HG03469 (cell line): Measurements from ENCODE around the gene ABCA8.

ENCODE experiments used
- ATAC-seq: cut with Tn5 transposase; IDR thresholded peaks from one replicate; pipeline ENCODE4 v1.9.1; 2021; ENCODE audit warnings: mild to moderate bottlenecking, moderate library complexity, moderate number of reproducible peaks; ENCODE audit not compliant: unreplicated experiment

ABCA8 gene

DNA sequence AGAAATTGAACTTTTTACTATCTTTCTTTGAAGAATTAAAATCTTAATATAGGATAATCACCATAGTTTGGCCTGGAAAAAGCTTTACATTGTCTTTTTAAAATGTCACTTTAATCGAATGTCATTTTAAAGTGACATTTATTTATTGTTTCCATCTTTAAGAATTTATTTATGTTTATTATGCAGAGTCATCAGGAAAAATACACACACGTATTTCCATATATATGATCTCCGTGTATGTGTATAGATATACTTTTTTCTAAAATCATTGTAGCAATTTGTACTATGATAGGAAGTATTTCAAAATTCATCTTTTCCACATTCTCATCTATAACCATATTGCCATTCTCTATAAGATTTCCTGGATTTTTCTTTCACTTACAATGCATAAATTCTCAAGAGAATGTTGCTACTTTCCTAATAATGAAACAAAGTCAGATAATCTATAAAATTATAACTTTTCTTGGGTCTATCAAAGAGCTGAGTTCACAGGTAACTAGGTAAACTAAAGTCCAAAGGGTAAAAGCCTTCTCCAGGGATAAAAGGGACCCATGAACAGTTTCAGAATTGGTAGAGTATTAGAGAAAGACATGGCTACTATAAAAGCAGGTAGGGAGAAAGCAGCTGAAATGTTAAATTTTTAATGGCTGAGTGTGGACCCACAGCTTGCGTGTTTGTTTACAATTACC lies 11.9 kb downstream of the ABCA8 start:
- no peak for ATAC-seq

DNA sequence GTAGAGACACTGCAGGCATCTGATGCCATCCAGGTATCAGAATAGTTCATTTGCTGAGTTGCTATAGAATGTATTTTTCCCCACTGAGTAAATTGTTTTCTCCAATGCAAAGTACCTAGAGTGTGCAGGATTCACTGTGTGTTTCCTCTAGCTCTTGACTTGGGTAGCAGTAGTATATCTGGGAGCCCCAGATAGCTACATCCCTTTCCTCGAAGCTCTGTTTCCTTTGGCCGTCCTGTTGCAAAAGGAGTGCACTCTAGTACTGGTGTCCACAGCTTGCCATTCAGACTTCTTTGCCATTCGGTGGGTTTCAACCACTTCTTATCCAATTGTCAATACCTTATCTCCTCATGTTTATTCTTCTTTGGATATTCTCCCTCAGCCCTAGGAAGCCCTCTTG lies 12.8 kb downstream of the ABCA8 start:
- ATAC-seq = no peak

DNA sequence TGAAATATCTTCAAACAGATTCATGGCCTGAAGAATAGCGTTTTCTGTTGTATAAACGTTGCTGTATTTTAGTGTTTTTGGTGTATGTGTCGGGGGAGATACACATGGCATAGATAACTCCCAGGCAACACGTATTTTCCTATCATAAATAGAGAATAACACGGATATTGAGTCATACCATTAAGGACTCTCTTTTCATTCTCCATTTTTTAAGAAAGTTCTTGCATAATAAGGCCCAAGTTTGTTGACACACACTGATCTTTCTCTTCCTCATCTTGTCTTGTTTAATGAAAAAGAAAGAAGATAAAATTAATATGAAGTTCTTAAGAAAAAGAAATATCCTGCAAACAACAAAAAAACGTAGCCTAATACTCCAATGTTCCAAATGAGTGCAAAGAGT lies 13.4 kb downstream of the ABCA8 start:
- no peak for ATAC-seq

DNA sequence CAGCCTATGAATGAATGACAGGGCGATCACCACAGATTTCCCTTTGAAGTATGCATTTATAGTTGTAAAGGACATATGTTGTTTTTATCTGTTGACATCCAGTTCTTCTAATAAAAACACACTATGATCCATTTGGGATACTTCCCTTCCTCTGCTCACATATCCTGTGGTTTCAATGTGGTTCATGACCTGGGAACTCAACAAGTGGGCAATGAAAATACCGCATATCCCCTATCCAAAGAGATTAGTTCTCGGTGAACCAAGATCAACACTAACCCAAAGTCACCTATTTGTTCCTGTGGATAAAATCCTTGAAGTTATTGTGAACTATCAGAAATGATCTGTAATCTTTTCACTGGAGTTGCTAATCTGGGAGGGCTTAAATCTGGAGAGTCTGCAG lies 16.0 kb downstream of the ABCA8 start:
- no peak for ATAC-seq

DNA sequence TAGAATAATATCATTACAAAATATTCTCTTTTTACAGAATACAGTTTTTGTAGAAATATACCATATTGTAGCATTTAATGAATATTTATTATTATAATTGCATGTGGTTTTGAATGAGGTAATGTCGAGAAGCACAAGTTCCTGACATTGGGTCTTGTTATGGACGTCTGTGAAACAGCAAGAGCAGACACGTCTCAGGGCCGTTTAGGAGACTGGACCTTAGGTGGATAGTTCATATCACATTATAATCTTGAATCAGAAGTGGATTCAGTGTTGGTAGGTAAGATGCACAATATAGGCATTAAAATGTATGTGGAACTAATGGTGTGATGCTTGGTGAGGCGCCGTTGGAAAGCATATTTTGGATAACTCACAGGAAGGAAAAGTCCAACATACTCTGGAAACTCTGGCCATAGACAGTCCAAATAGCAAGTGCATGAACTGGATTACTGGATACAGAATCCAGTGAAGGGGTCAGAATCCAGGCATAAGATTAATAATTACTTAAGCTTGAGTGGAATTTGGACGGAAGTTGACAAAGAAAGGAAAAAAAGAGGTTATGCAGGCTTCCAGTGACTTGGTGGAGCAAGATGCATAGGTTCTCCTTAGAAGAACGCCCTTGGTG lies 17.2 kb downstream of the ABCA8 start:
- ATAC-seq = no peak

DNA sequence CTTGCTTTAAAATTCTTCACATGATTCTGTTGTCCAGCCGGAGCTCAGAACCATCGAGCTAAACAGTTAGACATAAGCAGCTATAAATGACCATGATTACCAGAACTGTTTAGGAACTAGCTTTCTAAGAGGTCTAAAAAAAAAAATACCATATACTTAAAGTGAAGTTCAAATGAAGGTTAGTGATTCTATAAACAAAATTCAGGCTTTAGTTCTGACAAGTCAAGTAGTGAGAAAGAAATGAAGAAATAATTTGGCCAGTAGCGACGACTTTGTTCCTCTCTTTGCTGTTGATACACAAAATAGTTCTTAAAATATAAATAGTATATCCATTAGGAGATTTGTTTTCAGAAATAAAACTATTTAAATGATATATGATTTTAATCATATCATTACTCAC lies 27.7 kb downstream of the ABCA8 start:
- ATAC-seq = no peak

DNA sequence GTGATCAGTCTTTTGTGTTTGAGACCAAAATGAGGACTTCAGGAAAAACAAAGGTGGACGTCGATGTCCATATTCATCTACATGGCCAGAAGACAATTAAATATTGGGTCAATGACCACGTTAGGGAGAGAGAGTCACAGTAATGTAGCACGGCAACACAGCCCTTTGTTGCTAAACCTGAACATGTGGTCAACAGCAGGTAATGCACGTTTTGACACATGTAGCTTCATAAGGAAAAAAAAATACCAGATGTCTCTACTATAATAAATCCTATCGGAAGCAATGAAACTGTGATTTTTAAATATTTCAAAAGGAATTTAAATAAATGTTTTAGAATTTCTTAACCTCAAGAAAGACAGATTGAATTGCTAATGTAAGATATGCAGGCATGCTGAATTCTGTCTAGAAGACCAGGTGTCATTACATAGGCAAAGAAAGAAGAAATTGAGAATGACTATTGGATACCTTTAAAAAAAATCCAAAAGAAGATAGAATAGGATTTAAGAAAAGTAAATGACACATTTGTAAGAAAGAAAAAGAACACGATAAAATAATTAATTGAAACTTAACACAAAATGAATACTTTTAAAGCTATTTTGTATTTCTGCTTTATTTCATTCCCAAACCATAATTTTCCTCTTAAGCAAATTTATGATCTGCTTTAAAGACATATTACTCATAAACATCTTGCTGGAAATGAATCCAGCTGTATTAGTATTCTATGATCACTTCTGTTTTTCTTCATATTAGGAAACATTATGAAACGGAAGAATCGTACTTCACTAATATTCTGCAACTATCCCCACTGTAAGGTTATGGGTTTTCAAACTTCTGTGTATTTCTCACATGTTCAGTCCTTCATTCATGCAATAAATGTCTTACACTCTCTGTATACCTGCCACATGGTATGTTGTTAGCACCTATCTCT lies 30.1 kb downstream of the ABCA8 start:
- no peak for ATAC-seq

DNA sequence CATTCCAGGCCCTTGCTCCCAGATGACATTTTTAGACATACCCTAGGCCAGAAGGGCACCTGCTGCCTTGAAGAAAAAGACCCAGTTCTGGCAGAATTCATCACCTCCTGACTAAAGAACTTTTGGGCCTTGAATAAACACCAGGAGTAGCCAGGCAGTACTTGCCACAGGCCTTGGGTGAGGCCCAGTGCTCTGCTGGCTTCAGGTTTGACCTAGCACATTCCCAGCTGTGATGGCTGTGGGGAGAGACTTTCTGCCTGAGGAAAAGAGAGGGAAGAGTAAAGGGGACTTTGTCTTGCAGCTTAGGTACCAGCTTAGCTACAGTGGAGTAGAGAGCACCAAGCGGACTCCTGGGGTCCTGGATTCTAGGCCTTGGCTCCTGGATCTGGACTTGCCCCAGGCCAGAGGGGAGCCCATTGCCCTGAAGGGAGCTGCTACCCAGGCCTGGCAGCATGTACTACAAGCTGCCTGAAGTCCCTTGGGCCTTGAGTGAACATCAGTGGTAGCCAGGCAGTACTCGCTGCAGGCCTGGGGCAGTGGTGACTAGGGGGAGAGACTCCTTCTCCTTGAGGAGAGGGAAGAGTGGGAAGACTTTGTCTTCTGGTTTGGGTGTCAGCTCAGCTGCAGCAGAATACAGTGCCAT lies 44.3 kb downstream of the ABCA8 start:
- no peak for ATAC-seq

DNA sequence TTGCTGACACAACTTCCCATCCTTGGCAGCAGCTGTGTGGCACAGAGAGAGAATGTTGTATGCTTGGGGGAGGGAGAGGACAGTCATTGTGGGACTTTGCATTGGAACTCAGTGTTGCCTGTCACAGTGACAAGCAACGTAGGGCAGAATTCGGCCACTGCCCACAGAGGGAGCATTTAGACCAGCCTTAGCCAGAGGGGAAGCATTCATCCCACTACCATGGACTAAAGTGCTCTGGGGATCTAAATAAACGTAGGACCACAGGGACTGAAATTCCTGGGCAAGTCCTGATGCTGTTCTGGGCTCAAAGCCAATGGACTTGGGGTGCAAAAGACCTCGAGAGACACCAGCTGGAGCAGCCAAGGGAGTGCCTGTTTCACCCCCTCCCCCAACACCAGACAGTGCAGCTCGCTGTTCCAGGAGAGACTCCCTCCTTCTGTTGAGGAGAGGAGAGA lies 44.9 kb downstream of the ABCA8 start:
- no peak for ATAC-seq

DNA sequence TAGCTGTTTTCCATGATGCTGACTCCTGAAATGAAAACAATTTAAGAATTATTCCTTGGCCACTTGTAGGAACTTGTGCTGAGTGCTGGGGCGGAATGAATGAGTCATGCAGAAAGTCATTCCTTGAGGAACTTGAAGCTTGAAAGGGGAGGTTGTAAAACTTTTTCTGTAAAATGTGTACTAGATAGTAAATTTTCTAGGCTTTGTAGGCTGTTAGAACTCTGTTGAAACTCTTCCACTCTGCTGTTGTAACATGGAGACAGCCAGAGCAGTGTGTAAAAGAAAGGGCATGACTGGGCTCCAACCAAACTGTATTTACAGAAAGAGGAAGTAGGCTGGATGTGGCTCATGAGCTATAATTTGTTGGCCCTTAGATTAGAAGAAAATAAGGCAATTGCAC lies 46.1 kb downstream of the ABCA8 start:
- peak; percentile 42 for ATAC-seq

DNA sequence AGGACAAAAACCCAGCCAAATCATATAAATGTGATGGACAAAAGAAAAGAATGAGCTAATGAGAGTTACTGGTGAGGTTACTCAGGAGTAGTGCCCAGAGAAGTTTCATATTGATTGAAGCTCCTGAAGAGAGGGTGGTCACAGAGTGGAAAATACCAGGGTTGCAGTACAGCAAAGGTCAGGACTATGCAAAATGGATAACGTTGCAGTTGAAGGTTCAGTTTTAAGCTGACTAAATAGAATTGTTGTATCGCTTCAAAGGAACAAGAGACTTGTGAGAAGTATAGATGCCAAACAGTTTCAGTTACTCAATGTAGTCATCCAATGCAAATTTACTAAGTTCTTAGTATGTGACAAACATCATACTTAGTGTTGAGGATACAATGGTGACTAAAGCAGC lies 47.1 kb downstream of the ABCA8 start:
- peak; percentile 39 for ATAC-seq

DNA sequence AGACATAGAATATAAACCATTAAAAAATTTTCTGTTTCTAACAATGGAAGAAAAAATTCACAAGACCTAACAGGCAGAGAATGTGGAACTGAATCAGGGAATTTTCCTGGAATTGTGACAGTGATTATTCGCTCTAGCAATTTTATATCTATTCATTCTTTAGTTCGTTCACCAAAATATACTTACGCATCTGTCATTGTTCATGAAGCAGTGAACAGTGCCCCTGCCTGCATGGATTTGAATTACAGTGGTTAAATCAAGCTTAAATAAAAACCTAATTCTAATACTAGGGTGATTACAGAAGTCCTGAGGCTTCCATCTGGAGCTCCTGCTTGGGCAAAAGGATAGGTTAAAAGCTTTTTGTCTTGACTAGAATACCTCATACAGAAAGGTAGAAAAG lies 48.6 kb downstream of the ABCA8 start:
- ATAC-seq = no peak

DNA sequence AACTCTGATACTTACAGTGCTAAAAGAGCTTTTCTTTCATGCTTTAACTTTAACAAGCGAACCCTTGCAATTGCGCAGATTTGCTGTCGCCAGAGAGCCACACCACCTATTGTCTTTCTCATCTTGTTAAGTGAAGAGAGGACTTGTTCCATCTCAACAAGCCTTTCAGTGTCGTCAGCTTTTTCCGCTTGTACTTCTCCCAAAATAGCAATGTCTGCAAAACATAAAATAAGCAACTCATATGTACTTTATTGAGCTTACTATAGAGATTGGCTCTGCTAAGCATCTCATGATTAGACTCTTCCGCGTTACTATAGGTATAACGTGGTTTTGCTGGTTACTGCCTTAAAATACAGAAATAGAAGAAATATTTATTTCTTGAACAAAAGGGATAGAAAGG lies 51.9 kb downstream of the ABCA8 start:
- ATAC-seq = no peak

DNA sequence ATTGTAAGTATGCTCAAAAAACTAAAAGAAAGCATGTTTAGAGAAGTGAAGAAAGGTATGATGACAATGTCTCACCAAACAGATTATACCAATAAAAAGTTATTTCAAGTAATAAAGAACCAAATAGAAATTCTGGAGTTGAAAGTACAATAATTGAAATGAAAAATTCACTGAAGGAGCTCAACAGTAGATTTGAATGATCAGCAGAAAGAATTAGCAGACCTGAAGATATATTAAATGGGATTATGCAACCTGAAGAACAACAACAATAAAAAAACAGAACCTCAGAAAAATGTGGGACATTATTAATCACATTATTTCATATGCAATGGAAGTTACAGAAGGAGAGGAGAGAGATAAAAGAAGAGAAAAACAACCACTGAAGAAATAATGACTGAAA lies 57.6 kb downstream of the ABCA8 start:
- no peak for ATAC-seq

DNA sequence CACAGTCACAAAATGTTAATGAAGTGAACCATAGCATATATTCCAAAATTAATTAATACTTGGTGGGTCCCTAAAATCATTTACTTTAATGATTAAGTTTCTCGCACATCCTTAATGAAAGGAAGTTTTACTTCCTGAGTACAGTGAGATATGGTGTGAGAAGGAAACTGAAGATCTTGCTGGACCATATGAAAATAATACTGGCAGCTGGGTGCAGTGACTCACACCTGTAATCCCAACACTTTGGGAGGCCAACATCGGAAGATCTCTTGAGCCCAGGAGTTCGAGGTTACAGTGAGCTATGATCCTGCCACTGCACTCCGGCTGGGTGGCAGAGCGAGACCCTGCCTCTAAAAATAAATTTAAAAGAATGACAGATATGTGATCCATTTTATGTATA lies 62.5 kb downstream of the ABCA8 start:
- ATAC-seq = no peak

DNA sequence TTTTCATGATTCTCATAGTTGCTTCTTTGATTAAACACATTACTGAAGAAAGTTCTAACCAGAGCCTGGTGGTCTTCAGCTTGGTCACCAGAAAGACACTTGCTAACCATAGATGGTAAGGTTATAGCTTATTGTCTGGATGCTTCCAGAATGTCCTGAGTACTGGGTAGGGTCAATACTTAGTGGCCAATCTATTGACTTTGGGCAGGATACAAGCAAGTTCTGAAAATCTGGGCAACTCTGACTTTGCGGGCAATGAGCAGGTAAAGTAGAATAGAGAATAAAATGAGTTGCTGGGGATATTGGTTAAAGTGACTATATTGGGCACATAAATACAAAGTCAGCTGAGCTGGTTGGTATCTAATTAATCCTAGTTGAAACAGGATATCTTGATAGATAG lies 63.0 kb downstream of the ABCA8 start:
- no peak for ATAC-seq

DNA sequence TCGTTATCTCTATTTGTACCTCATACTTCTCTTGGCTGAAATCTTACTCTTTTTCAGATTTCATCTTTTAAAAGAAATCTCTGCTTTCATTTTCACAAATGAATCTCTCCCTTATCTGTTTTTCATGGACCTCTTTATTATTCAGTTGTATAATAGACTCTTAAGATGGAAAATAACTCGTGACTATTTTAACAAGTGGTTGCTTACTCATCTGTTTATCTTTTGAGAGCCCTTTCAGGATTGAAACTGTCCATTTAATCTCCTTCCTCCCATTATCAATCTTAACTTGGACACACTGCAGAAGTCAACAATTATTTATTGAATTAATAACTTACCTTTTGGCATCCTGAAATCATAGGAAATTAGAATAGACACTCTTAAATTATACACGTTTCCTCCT lies 68.8 kb downstream of the ABCA8 start:
- no peak for ATAC-seq

DNA sequence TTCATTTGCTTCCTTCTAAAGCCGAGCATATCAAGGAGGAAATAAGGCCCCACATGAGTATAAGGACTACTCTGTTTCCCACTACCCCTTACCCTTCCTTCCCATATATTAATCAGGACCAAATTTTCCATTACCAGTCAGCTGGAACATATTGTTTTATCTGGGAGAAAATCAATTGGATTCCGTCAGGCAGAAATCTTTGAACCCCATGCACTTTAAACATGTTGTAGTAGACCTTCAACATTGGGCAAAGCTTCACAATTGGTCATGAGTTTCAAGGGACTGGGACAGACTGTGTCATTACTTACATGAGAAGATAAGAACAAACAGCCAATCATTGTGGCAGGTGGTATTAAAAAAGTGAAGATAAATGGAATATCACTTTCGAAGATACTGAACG lies 70.3 kb downstream of the ABCA8 start:
- no peak for ATAC-seq

DNA sequence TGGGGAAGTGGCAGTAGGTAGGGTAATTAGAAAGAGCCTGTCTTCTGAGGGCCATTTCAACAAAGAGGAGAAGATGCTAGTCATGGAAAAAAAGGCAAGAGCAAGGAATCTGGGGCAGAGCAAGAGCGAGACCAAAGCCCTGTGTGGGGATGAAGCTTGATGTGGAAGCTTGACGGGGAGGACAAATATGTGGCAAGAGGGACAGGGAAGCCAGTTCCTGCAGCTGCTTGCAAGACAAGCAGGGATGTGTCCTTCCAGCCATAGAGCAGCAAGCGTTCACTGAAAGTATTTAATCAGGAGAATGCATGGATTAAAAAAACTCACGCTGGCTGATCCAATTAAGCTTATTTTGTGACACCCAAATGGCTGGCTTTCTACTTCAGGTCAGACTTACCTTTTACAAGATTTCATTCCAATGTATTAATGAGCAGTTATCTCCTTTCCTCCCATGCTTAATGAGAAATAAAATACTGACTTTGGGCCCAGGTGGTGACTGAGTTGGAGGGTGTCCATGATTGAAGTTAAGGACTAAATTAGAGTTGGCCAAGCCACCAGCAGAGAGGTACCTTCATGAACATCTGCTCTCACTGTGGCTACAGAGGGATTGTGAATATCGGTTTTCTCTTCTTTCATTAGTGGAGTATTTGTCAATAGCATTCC lies 76.8 kb downstream of the ABCA8 start:
- ATAC-seq = no peak

DNA sequence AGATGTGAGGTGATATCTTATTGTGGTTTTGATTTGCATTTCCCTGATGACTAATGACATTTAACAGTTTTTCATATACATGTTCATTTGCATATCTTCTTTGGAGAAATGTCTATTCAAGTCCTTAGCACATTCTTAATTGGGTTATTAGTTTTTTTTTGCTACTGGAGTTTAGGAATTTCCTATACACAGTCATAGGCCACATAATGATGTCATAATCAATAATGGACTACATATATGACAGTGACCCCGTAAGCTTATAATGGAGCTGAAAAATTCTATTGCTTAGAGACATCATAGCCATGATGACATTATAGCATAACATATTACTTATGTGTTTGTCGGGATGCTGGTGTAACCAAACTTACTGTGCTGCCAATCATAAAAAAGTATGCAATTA lies 83.7 kb downstream of the ABCA8 start:
- no peak for ATAC-seq

DNA sequence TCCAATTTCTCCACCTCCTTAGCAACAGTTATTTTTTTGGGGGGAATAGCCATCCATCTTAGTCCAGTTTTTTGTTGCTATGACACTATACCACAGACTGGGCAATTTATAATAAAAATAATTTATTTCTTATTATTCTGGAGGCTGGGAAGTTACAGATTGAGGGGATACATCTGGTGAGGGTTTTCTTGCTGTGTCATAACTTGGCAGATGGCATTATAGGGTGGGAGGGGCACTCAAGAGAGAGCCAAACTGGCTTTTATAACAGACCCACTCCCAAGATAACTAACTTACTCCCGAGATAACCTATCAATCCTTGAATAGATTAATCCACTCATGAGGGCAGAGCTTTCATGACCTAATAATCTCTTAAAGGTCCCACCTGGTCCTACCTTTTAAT lies 84.2 kb downstream of the ABCA8 start:
- ATAC-seq = no peak
